Measurements from ENCODE around the gene PIP4K2A.

PIP4K2A gene

GRCh38 chr10:22647244-22647643 is 67.1 kb downstream of the PIP4K2A start:
- Histone ChIP-seq H3K4me1 (ENCODE audit: control insufficient read depth, low read depth, low read length) (peaks cover 30% of the 10 kb centered on the region), H3K27ac (ENCODE audit: low read length) (no peak overlapping the region), H3K27me3 (ENCODE audit: control insufficient read depth, insufficient read depth, low read length) (no peaks in the 10 kb centered on the region), H3K4me3 (ENCODE audit: low read length) (no peak overlapping the region), H3K9ac (ENCODE audit: low read length) (no peak overlapping the region), H3K36me3 (ENCODE audit: control insufficient read depth, low read depth, low read length) (no peaks in the 10 kb centered on the region), H3K9me3 (ENCODE audit: control insufficient read depth, low read depth, low read length) (no peaks in the 10 kb centered on the region)

GRCh38 chr10:22646388-22646853 is 68.0 kb downstream of the PIP4K2A start:
- Histone ChIP-seq H3K4me3 (ENCODE audit: low read length) (no peak overlapping the region), H3K27me3 (ENCODE audit: control insufficient read depth, insufficient read depth, low read length) (no peaks in the 10 kb centered on the region), H3K9ac (ENCODE audit: low read length) (no peak overlapping the region), H3K9me3 (ENCODE audit: control insufficient read depth, low read depth, low read length) (no peaks in the 10 kb centered on the region), H3K27ac (ENCODE audit: low read length) (no peak overlapping the region), H3K36me3 (ENCODE audit: control insufficient read depth, low read depth, low read length) (no peaks in the 10 kb centered on the region), H3K4me1 (ENCODE audit: control insufficient read depth, low read depth, low read length) (peaks cover 30% of the 10 kb centered on the region)

GRCh38 chr10:22644222-22644621 is 70.2 kb downstream of the PIP4K2A start:
- Histone ChIP-seq H3K4me3 (ENCODE audit: low read length) (no peak overlapping the region), H3K27me3 (ENCODE audit: control insufficient read depth, insufficient read depth, low read length) (no peaks in the 10 kb centered on the region), H3K27ac (ENCODE audit: low read length) (no peak overlapping the region), H3K9me3 (ENCODE audit: control insufficient read depth, low read depth, low read length) (no peaks in the 10 kb centered on the region), H3K9ac (ENCODE audit: low read length) (no peak overlapping the region), H3K36me3 (ENCODE audit: control insufficient read depth, low read depth, low read length) (no peaks in the 10 kb centered on the region), H3K4me1 (ENCODE audit: control insufficient read depth, low read depth, low read length) (peaks cover 30% of the 10 kb centered on the region)

- Histone ChIP-seq H3K27ac (ENCODE audit: low read length) (no peak overlapping the region), H3K27me3 (ENCODE audit: control insufficient read depth, insufficient read depth, low read length) (no peaks in the 10 kb centered on the region), H3K36me3 (ENCODE audit: control insufficient read depth, low read depth, low read length) (no peaks in the 10 kb centered on the region), H3K4me1 (ENCODE audit: control insufficient read depth, low read depth, low read length) (peaks cover 29% of the 10 kb centered on the region), H3K9ac (ENCODE audit: low read length) (no peak overlapping the region), H3K4me3 (ENCODE audit: low read length) (no peak overlapping the region), H3K9me3 (ENCODE audit: control insufficient read depth, low read depth, low read length) (no peaks in the 10 kb centered on the region)
Measured at GRCh38 chr10:22643775-22644174, 70.6 kb downstream of the PIP4K2A start.

GRCh38 chr10:22643116-22643515 is 71.3 kb downstream of the PIP4K2A start:
- Histone ChIP-seq H3K36me3 (ENCODE audit: control insufficient read depth, low read depth, low read length) (no peaks in the 10 kb centered on the region), H3K27ac (ENCODE audit: low read length) (no peak overlapping the region), H3K4me3 (ENCODE audit: low read length) (no peak overlapping the region), H3K9ac (ENCODE audit: low read length) (no peak overlapping the region), H3K9me3 (ENCODE audit: control insufficient read depth, low read depth, low read length) (no peaks in the 10 kb centered on the region), H3K27me3 (ENCODE audit: control insufficient read depth, insufficient read depth, low read length) (no peaks in the 10 kb centered on the region), H3K4me1 (ENCODE audit: control insufficient read depth, low read depth, low read length) (peaks cover 22% of the 10 kb centered on the region)

GRCh38 chr10:22641743-22642142 is 72.6 kb downstream of the PIP4K2A start:
- Histone ChIP-seq H3K9ac (ENCODE audit: low read length) (no peak overlapping the region), H3K4me3 (ENCODE audit: low read length) (no peak overlapping the region), H3K4me1 (ENCODE audit: control insufficient read depth, low read depth, low read length) (peaks cover 8% of the 10 kb centered on the region), H3K36me3 (ENCODE audit: control insufficient read depth, low read depth, low read length) (no peaks in the 10 kb centered on the region), H3K9me3 (ENCODE audit: control insufficient read depth, low read depth, low read length) (no peaks in the 10 kb centered on the region), H3K27ac (ENCODE audit: low read length) (no peak overlapping the region), H3K27me3 (ENCODE audit: control insufficient read depth, insufficient read depth, low read length) (no peaks in the 10 kb centered on the region)

- no peak overlapping the region for H3K4me3 ChIP-seq (ENCODE audit: low read length)
- no peaks in the 10 kb centered on the region for H3K27me3 ChIP-seq (ENCODE audit: control insufficient read depth, insufficient read depth, low read length)
- no peak overlapping the region for H3K27ac ChIP-seq (ENCODE audit: low read length)
- no peaks in the 10 kb centered on the region for H3K9me3 ChIP-seq (ENCODE audit: control insufficient read depth, low read depth, low read length)
- H3K36me3 ChIP-seq (ENCODE audit: control insufficient read depth, low read depth, low read length), result no peaks in the 10 kb centered on the region
- H3K9ac ChIP-seq (ENCODE audit: low read length), result no peak overlapping the region
- H3K4me1 ChIP-seq (ENCODE audit: control insufficient read depth, low read depth, low read length), result no peaks in the 10 kb centered on the region
Measured at GRCh38 chr10:22640359-22640758, 74.0 kb downstream of the PIP4K2A start.

GRCh38 chr10:22638863-22639262 is 75.5 kb downstream of the PIP4K2A start:
- H3K4me1 ChIP-seq (ENCODE audit: control insufficient read depth, low read depth, low read length), result no peaks in the 10 kb centered on the region

GRCh38 chr10:22637491-22637890 is 76.9 kb downstream of the PIP4K2A start:
- no peaks in the 10 kb centered on the region for H3K27me3 ChIP-seq (ENCODE audit: control insufficient read depth, insufficient read depth, low read length)
- no peak overlapping the region for H3K4me3 ChIP-seq (ENCODE audit: low read length)
- H3K27ac ChIP-seq (ENCODE audit: low read length), result no peak overlapping the region
- H3K4me1 ChIP-seq (ENCODE audit: control insufficient read depth, low read depth, low read length), result no peaks in the 10 kb centered on the region
- no peak overlapping the region for H3K9ac ChIP-seq (ENCODE audit: low read length)
- H3K9me3 ChIP-seq (ENCODE audit: control insufficient read depth, low read depth, low read length), result no peaks in the 10 kb centered on the region
- H3K36me3 ChIP-seq (ENCODE audit: control insufficient read depth, low read depth, low read length), result no peaks in the 10 kb centered on the region

More at GRCh38 chr10:22638863-22639262, 75.5 kb downstream of the PIP4K2A start:
- no peak overlapping the region for H3K4me3 ChIP-seq (ENCODE audit: low read length)
- no peaks in the 10 kb centered on the region for H3K9me3 ChIP-seq (ENCODE audit: control insufficient read depth, low read depth, low read length)
- no peak overlapping the region for H3K9ac ChIP-seq (ENCODE audit: low read length)
- no peaks in the 10 kb centered on the region for H3K27me3 ChIP-seq (ENCODE audit: control insufficient read depth, insufficient read depth, low read length)
- H3K27ac ChIP-seq (ENCODE audit: low read length), result no peak overlapping the region
- H3K36me3 ChIP-seq (ENCODE audit: control insufficient read depth, low read depth, low read length), result no peaks in the 10 kb centered on the region

- H3K36me3 ChIP-seq (ENCODE audit: control insufficient read depth, low read depth, low read length), result no peaks in the 10 kb centered on the region
- H3K9me3 ChIP-seq (ENCODE audit: control insufficient read depth, low read depth, low read length), result no peaks in the 10 kb centered on the region
- H3K27ac ChIP-seq (ENCODE audit: low read length), result no peak overlapping the region
- H3K4me1 ChIP-seq (ENCODE audit: control insufficient read depth, low read depth, low read length), result peaks cover 3% of the 10 kb centered on the region
- no peak overlapping the region for H3K4me3 ChIP-seq (ENCODE audit: low read length)
- H3K27me3 ChIP-seq (ENCODE audit: control insufficient read depth, insufficient read depth, low read length), result no peaks in the 10 kb centered on the region
- H3K9ac ChIP-seq (ENCODE audit: low read length), result no peak overlapping the region
Measured at GRCh38 chr10:22635650-22636049, 78.7 kb downstream of the PIP4K2A start.

- Histone ChIP-seq H3K9ac (ENCODE audit: low read length) (no peak overlapping the region), H3K4me3 (ENCODE audit: low read length) (no peak overlapping the region), H3K27me3 (ENCODE audit: control insufficient read depth, insufficient read depth, low read length) (no peaks in the 10 kb centered on the region), H3K4me1 (ENCODE audit: control insufficient read depth, low read depth, low read length) (peaks cover 10% of the 10 kb centered on the region), H3K27ac (ENCODE audit: low read length) (no peak overlapping the region), H3K9me3 (ENCODE audit: control insufficient read depth, low read depth, low read length) (no peaks in the 10 kb centered on the region), H3K36me3 (ENCODE audit: control insufficient read depth, low read depth, low read length) (no peaks in the 10 kb centered on the region)
Measured at GRCh38 chr10:22634606-22635459, 79.5 kb downstream of the PIP4K2A start.

- peaks cover 11% of the 10 kb centered on the region for H3K4me1 ChIP-seq (ENCODE audit: control insufficient read depth, low read depth, low read length)
- no peak overlapping the region for H3K9ac ChIP-seq (ENCODE audit: low read length)
- H3K9me3 ChIP-seq (ENCODE audit: control insufficient read depth, low read depth, low read length), result no peaks in the 10 kb centered on the region
- no peaks in the 10 kb centered on the region for H3K36me3 ChIP-seq (ENCODE audit: control insufficient read depth, low read depth, low read length)
- no peaks in the 10 kb centered on the region for H3K27me3 ChIP-seq (ENCODE audit: control insufficient read depth, insufficient read depth, low read length)
- no peak overlapping the region for H3K4me3 ChIP-seq (ENCODE audit: low read length)
- H3K27ac ChIP-seq (ENCODE audit: low read length), result no peak overlapping the region
Measured at GRCh38 chr10:22634093-22634492, 80.3 kb downstream of the PIP4K2A start.
